Stimulated activated CD8-positive, alpha-beta memory T cell treated with anti-CD3 and anti-CD28 coated beads, Interleukin-12 subunit alpha, Interleukin-12 subunit beta, amount 100 ng/mL, for 4 hours (primary cell): ENCODE measurements around the gene CLTA.
"Not testable (repeated sequence)": the region's sequence is repeated elsewhere in the genome, so short reads cannot be mapped to it uniquely, and the experiment has no call there.

Source experiments
- DNase-seq: peaks from one replicate; pipeline ENCODE4 v3.0.0-alpha.2; 2020; ENCODE audit warnings: low read depth

CLTA gene

GRCh38 chr9:36191290-36191645 lies 547 bp downstream of the CLTA start:
- peak; percentile 24 for DNase-seq

GRCh38 chr9:36191686-36192085 lies 965 bp downstream of the CLTA start:
- no peak for DNase-seq

DNA sequence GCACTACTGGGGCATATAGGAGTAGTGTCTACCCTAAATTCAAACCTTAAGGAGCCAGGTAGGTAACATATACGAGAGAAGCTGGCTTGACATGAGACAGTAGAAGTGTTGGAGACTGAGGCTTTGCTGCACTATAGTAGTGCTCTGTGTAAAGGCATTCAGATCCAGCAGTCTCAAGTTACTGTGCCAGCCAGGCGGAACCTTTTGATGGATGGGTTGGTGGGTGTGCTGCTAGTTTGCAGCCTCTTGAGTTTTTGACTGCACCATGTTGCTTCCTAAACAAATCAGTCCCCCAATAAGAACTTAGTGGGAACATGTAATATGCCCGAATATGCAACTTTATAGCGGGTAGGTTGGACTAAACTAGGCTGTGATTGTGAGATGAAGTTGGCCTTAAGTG lies 1.5 kb downstream of the CLTA start:
- no peak for DNase-seq

DNA sequence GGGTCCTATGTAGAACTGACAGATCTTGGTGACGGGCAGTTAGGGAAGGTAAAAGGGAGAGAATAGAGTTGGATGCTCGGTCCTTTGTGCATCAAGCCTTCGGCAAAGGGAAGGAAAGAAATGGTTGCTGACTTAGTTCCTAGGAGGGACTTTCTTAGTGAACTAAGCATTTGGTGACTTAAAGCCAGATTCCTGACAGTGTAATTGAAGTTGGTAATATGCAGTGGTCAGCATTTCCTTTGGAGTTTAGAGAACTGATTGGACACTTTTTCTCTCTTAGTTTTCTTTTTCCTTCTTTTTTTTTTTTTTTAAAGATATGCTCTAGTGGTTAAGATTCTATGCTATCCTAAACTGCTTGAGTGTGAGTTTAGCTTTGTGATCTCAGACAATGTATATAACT lies 2.3 kb downstream of the CLTA start:
- no peak for DNase-seq

- DNase-seq = no peak
These were observed 3.7 kb downstream of the CLTA start for GRCh38 chr9:36194326-36195000.

- no peak for DNase-seq
These were observed 14.3 kb downstream of the CLTA start for GRCh38 chr9:36204906-36205547.

DNA sequence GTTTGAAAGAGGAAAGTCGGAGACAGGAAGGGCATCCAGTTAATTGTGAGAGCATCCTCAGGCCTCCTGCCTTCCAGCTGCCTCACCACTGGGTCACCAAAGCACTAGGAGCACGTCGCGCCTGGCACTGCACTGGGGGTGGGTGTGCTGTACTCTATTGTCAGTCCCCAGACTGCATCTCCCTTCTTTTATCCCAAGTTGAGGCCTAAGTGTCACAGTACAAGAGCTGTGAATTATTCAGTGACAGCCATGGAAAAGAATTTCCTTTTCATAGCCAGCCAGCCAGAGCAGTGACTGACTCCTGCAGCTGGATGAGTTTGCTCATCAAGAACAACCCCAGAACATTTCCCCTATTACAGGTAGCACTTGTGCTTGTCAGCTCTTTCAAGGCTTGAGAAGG lies 16.3 kb downstream of the CLTA start:
- DNase-seq = no peak

DNA sequence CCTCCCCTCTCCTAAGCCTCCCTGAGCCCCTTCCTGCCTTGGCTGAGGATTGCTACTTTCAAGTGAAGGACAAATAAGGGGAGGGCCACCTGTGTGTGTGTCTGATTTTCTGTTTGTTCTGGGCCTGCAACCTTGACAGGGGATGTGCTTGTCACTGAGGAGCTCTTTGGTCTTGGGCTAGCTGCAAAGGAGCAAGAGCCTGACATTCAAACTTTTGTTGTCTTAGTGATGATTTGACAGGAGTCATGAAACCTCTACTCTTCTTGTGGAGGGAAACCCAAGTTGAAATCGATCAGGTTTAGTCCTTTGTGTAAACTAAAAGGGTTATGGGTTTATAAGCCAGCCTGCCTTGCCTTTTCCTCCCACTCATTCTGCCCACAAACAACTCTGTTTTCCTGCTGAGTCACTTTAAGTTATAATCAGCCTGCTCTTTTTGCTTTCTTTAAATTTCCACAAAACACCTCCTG lies 16.9 kb downstream of the CLTA start:
- no peak for DNase-seq

GRCh38 chr9:36208521-36209253 lies 18.0 kb downstream of the CLTA start:
- no peak for DNase-seq

DNA sequence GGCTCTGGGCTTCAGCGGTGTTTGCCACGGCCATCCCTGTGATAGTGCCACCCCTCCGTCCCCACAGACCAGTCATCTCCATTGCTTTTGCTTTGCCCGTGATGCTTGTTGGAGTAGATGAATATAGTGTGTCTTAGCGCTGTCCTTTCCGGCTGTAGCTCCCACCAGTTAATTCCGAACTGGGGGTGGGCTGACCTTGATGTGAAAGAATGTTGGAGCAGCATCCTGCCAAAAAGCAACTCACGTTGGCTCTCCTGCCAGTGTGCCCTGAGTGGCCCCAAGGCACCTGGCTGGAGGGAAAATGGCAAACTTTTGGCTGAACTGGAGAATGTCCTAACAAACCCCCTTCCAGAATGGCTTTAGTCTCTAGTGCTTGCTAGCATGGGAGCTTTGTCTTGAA lies 20.0 kb downstream of the CLTA start:
- DNase-seq = no peak

- no peak for DNase-seq
These were observed 20.8 kb downstream of the CLTA start for GRCh38 chr9:36211510-36211909.

- DNase-seq = no peak
These were observed 22.7 kb downstream of the CLTA start for GRCh38 chr9:36213387-36213786.

DNA sequence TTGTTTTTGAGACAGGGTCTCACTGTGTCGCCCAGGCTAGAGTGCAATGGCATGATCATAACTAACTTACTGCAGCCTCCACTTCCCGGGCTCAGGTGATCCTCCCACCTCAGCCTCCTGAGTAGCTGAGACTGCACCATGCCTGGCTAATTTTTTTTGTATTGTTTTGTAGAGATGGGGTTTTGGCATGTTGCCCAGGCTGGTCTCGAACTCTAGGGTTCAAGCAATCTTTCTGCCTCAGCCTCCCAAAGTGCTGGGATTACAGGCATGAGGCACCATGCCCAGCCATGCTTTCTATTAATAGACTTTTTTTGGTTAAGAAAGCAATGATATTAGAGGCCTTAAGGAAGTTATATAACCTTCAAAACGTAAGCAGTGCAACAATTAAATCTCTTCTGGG lies 23.3 kb downstream of the CLTA start:
- DNase-seq = no peak

DNA sequence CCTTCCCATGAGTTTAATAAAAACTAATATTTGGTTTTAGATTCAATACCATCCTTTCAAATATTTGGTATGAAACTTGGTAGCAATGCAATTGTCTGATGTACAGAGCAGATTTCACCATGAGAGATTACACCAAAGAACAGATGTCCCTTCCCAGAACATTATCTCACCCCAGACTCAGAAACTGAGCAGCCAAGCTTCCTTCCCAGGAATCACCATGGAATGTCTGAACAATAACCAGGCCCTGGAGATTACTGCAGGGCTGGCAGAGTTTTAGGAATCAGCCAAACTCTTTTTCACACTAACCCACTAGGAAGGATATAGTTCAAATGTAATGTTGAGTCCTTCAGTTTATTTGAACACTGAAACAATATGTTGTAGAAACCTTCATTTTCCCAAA lies 23.9 kb downstream of the CLTA start:
- DNase-seq = no peak

- DNase-seq = no peak
These were observed 26.7 kb downstream of the CLTA start for GRCh38 chr9:36217256-36217968.

DNA sequence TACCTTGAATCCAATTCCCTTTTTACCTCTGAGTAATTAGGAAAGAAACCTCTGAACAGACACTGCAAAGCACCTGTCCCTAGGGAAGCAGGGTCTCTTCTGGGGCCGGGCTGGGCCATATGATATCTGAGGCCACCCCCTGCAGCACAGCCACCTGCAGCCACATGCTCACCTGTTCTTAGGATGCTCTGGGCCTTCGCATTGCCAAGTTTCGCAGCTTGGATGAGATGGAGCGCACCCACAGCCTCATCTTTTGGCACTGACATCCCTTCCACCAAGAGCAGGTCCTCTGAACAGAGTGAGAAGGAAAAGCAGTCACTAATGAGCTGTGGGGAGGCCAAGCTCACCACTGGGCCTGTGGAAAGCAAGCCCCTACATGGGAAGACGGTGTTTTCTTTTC lies 27.3 kb downstream of the CLTA start:
- DNase-seq = no peak

DNA sequence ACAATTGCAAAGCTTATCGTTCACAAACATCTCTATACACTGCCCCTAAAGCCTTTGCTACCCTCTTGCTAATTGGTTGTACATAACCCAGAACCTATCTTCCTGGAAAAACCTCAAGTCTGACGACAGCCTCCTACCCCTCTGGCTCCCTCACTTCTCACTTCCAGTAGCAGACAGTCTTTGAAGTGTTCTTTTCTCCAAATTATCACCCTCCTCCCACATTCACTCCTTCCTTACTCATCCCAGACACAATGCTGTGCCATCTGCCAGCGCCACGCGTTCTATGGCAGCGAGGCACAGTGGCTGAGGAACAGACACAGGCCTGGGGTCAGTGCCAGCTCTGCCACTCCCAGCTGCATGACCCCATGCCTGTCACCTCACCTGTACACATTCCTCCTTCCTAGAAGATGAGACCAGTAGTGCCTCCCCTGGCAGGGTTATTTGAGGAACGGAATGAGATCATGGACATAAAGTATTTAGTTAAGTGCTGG lies 27.7 kb downstream of the CLTA start:
- DNase-seq = no peak

DNA sequence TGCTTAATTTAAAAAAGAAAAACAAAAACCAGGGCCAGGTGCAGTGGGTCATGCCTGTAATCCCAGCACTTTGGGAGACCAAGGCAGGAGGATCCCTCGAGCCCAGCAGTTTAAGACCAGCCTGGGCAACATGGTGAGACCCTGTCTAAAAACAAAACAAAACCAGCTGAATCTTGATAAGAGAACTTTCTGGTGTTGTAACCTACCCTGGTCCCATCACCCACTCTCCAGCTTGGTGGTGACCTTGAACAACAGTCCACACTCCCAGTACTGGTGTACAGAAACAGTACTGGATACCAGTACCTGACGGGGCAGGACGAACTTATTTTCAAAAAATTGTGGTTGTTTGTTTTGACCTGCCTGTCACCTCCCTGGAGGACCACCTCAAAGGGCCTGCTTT lies 30.9 kb downstream of the CLTA start:
- DNase-seq = no peak

- DNase-seq = no peak
These were observed 31.7 kb downstream of the CLTA start for GRCh38 chr9:36222449-36222848.

GRCh38 chr9:36237230-36237629 lies 46.5 kb downstream of the CLTA start:
- no peak for DNase-seq

GRCh38 chr9:36239205-36239604 lies 48.5 kb downstream of the CLTA start:
- not testable (repeated sequence) for DNase-seq

- not testable (repeated sequence) for DNase-seq
These were observed 49.0 kb downstream of the CLTA start for GRCh38 chr9:36239675-36240074.

- DNase-seq = no peak
These were observed 55.2 kb downstream of the CLTA start for GRCh38 chr9:36245906-36246305.
